Fibroblast of skin of left biceps (primary cell): Measurements from ENCODE around the gene TRO.

Experiments used
- DNase-seq, 2 experiments: peaks; one replicate each; pipeline ENCODE4 v3.0.0-alpha.2; 2013; ENCODE audit warnings: low read depth in 2 of 2

Gene TRO

DNA sequence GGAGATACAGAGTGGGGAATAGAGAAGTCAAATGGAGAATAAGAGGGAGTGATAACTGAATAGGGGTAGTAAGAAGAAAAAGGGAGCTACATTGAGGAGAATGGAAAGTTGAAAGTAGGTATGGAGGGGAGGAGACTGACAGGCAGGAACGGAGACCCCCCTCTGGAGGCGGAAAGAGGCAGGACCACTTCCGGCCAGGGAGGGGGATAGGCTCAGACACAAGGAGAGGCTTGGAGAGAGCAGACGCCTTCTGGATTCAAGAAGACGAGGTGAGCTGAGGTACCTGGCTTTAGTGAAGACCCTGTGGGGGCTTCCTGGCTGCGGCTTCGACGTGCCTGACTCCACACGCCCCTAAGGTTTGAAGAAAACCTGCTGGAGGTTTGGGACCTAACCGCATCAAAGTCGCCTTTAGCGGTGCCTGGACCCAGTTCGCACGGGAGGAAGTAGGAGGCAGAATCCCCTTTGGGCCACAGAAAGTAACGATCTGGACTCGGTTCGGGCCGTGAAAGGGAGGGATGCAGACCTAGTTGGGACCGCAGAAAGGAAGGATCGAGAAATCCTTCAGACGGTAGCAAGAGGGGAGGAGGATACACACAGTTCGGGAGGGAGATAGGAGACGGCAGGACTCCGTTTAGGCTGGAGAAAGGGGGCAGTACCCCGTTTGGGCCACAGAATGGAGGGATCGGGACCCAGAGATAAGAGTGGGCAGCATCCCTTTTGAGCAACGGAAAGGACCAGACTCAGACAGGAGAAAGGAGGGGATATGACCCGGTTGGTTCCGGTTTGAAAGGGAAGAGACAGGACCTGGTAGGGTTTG, at the start of gene TRO:
TSS of gene TRO (plus strand) at position 215 of the 817 bp plus-strand sequence. CDS start 1,423 bp downstream, outside the sequence.
- peak in 1 of 2 experiments; percentile 3 for DNase-seq

GRCh38 chrX:54885740-54886139, 34.9 kb upstream of the TRO start:
- no peak for DNase-seq

DNA sequence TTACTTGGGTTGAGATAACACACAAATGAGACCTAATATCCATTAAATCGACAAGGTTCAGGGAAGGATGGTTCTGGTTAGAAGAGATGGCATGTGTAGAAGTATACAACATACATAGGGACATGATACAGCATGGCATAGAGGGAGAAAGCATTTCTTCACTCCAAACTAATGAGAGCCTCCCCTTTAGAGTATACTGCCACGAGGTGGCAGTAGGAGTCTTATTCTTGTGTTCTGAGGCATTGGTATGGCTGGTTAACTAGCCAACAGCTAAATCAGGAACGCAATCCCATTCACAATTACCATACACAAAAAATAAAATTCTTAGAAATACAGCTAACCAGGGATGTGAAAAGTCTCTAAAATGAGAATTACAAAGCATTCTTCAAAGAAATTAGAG, 29.1 kb upstream of the TRO start:
- peak; percentile 2 to 9 for DNase-seq

DNA sequence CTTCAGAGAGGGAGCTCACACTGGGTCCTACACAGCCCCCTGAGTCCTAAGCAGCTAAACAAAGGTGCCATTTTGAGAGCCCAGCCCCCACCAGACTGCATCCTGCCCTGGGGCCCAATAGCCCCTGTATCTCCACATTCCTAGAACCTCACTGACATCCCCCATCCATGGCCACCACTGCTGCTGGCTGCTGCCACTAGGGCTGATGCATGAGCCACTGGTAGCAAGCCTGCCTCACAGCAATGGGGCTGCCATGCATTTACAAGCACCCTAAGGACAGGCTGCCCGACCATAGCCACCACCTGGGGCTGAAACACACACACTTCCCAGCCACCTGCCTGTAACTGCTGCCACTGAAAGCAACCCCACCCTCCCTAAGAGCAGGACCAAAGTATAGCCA, 26.5 kb upstream of the TRO start:
- DNase-seq: no peak

DNA sequence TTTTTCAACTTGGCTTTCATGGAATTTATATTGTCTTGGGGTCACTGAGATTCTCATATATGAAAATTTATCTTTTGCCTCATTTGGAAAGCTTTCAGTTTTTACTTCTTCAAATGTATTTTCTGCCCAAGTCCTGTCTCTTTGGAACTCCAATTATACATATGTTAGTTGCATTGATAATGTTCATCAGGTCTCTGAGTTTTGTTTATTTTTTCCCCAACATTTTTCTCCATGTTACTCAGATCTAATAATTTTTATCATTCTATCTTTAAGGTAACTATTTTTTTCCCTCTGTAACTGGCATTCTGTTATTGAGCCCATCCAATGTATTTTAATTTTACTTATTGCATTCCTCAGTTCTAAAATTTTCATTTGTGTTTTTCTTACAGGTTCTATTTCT, 10.7 kb upstream of the TRO start:
- DNase-seq: no peak

- peak; percentile 62 to 63 for DNase-seq
These were observed 900 bp downstream of the TRO start for GRCh38 chrX:54921427-54922021.

DNA sequence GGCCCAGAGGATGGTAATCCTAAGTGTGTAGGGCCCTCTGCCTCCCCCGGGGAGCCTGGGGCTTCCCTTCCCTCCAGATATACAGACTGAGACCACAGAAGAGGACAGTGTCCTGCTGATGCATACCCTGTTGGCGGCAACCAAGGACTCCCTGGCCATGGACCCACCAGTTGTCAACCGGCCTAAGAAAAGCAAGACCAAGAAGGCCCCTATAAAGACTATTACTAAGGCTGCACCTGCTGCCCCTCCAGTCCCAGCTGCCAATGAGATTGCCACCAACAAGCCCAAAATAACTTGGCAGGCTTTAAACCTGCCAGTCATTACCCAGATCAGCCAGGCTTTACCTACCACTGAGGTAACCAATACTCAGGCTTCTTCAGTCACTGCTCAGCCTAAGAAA, 1.9 kb downstream of the TRO start:
- DNase-seq: no peak

DNA sequence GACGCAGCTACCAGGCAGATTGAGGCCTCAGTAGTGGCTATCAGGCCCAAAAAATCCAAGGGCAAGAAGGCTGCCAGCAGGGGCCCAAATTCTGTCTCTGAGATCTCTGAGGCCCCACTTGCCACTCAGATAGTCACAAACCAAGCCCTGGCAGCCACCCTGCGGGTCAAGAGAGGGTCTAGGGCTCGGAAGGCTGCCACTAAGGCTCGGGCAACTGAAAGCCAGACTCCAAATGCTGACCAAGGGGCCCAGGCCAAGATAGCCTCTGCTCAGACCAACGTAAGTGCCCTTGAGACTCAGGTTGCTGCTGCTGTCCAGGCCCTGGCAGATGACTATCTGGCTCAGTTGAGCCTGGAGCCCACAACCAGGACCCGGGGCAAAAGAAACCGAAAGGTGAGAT, 2.8 kb downstream of the TRO start:
- no peak for DNase-seq

DNA sequence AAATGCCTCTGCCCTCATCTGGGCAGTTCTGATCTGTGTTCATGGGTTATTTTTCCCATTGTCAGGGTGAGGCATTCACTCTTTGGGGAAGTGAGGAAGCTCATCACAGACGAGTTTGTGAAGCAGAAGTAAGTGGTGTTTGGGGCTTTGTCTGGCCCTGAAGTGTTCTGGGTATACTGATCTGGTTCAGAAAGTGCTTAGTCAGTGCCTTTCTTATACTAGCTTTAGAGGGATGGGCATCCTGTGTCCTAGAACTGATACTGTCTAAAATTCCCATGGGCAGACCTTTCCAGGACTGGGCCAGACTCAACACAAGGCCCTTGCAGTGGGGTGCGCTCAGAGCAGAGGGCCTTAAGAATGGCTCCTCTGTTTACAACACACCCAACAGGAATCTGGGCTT, 6.4 kb downstream of the TRO start:
- no peak for DNase-seq

DNA sequence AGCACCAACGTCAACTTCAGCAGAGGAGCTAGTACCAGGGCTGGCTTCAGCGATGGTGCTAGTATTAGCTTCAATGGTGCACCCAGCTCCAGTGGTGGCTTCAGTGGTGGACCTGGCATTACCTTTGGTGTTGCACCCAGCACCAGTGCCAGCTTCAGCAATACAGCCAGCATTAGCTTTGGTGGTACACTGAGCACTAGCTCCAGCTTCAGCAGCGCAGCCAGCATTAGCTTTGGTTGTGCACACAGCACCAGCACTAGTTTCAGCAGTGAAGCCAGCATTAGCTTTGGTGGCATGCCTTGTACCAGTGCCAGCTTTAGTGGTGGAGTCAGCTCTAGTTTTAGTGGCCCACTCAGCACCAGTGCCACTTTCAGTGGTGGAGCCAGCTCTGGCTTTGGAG, 8.3 kb downstream of the TRO start:
- DNase-seq: no peak

DNA sequence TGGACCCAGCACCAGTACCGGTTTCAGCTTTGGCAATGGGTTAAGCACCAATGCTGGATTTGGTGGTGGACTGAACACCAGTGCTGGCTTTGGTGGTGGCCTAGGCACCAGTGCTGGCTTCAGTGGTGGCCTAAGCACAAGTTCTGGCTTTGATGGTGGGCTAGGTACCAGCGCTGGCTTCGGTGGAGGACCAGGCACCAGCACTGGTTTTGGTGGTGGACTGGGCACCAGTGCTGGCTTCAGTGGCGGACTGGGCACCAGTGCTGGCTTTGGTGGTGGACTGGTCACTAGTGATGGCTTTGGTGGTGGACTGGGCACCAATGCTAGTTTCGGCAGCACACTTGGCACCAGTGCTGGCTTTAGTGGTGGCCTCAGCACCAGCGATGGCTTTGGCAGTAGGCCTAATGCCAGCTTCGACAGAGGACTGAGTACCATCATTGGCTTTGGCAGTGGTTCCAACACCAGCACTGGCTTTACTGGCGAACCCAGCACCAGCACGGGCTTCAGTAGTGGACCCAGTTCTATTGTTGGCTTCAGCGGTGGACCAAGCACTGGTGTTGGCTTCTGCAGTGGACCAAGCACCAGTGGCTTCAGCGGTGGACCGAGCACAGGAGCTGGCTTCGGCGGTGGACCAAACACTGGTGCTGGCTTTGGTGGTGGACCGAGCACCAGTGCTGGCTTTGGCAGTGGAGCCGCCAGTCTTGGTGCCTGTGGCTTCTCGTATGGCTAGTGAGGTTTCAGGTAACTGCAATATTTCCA, 9.8 kb downstream of the TRO start:
- no peak for DNase-seq

- DNase-seq: no peak
These were observed 10.5 kb downstream of the TRO start for GRCh38 chrX:54931107-54931506.

- DNase-seq: no peak
These were observed 12.7 kb downstream of the TRO start for GRCh38 chrX:54933150-54933826.

DNA sequence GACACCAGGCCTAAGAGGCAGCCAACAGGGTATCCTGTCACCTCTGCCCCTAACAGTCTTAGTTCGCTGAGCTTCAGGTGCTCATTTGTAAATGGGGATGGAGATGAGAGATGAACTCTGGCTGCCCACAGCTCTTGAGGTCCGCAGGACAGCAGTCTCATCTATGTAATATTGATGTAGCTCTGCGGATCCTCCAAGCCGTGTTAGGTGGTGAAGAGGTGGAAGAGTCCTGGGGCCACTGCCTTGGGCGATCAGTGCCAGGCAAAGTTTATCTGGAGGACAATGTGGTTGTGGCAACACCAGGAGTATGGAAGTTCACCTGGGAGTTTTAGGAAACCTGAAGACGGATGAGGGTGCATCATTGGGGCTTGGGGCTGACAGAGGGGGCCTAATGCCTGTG, 13.4 kb downstream of the TRO start:
- DNase-seq: no peak

GRCh38 chrX:54934890-54935289, 14.3 kb downstream of the TRO start:
- DNase-seq: no peak

- DNase-seq: no peak
These were observed 14.7 kb downstream of the TRO start for GRCh38 chrX:54935306-54935705.

DNA sequence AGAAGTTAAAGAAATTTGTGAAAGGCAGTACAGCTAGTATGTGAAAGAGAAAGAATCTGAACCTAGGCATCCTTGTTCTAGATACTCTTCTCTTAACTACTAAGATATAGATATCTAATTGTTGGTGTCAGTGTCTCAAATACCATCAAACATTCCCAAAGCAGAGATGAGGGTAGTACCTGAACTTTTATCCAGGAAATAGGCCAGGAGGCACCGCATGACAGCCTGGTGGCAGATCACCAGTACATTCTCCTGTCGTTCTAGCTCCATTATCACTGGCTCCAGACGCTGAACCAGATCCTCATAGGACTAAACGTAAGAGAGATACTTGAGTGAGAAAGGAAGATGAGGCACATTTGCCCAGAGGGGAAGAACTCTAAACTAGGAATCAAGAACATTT, 16.8 kb downstream of the TRO start:
- DNase-seq: no peak

- no peak for DNase-seq
These were observed 24.2 kb downstream of the TRO start for GRCh38 chrX:54944816-54945215.

DNA sequence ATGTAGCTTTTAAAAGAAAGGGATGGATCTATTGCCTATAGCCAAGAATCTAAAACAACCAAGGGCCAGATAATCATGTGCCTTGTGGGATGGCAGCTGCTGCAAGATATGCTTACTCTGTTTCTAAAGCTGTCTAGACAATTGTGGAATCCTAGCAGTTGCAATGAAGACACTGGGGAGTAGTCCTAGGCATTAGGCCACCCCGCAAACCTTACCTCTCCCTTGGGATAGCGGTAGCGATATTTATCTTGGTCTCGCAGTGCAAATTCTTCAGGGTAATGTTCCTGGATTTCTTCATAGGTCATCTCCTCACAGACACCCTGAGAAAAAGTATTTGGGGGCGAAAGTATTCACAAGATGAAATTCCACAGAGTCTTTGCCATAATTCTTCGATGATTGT, 24.6 kb downstream of the TRO start:
- DNase-seq: no peak

DNA sequence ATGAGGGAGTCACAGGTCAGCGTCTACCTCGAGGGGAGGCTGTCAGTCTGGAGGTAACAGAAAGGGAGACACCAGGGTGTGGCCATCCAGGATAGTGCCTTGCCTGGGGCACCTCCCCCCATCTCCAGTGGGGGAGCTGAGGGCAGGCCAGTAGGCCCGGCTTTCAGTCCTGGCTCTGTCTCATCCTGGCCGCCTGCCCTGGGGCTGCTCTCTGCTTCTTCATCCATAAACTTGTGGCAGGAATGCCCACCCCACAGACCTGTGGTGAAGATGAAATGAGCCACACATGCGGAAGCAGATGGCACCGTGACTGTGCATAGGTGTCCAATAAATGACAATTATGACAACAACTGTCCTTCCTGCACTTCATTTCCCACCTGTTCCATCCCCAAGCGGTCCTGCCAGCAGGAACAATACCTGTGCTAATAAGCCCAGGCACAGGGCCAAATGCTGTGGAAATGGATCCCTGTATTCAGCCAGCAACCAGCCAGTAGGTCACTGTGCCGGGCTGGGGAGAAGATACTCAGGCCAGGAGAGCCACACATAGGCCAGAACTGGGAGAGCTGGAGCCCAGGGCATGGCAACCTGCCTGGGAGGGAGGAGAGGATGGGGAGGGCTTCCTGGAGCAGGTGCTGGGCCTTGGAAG, 30.2 kb downstream of the TRO start:
- no peak for DNase-seq

GRCh38 chrX:54961750-54962149, 41.1 kb downstream of the TRO start:
- DNase-seq: no peak
